Fibroblast of mammary gland (primary cell): ENCODE data around the gene CARD9.
"Not testable (repeated sequence)": the region's sequence is repeated elsewhere in the genome, so short reads cannot be mapped to it uniquely, and the experiment has no call there.

Experiments used
- DNase-seq: peaks from one replicate; pipeline ENCODE4 v3.0.0-alpha.2; 2010; ENCODE audit warnings: low read depth
- H3K4me3 ChIP-seq: 2 replicates; pipeline ENCODE4 v1.5.1; 2011; ENCODE audit warnings: low read depth, mild to moderate bottlenecking, low read length, moderate library complexity; ENCODE audit not compliant: control insufficient read depth
- TF ChIP-seq, protein P1 (sequence below): conservative IDR thresholded peaks from 2 replicates; pipeline ENCODE4 v1.5.1; 2011; ENCODE audit warnings: low read depth, low read length, inconsistent platforms; ENCODE audit not compliant: control insufficient read depth, insufficient read depth

CARD9 gene

DNA sequence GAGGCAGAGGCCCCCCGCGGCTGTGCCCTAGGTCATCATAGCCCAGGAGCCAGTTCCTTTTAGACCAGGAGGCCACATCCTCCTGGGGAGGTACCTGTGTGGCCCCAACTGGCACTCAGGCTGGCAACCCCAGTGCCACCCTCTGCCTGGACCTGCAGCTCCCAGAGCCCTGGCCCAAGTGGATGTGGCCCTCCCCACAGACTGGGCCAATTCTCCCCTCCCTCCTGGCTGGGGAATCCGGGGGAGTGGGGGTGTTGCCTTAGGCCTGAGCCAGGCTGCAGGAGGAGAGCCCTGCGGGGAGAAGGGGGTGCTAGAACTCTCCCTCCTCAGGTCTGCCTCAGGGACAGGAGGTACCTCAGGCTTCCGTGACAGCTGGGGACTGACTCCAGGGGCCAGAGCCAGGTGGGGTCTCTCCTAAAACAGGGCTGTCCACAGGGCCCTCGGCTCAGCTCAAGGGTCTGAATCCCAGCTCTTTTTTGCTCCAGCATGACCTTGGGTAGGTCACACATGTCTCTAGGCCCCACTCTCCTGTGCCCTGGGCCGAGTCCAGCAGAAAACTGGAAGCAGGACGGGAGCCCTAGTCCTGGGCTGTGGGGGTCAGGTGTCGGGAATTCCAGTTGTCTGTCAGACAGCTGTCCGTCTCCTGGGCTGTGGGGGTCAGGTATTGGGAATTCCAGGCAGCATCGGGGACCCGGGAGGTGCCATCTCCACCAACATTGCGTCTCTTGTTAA is 19.5 kb downstream of the CARD9 start:
- no peak overlapping the region for H3K4me3 ChIP-seq
- no peak for DNase-seq
- TF ChIP-seq, protein P1, sequence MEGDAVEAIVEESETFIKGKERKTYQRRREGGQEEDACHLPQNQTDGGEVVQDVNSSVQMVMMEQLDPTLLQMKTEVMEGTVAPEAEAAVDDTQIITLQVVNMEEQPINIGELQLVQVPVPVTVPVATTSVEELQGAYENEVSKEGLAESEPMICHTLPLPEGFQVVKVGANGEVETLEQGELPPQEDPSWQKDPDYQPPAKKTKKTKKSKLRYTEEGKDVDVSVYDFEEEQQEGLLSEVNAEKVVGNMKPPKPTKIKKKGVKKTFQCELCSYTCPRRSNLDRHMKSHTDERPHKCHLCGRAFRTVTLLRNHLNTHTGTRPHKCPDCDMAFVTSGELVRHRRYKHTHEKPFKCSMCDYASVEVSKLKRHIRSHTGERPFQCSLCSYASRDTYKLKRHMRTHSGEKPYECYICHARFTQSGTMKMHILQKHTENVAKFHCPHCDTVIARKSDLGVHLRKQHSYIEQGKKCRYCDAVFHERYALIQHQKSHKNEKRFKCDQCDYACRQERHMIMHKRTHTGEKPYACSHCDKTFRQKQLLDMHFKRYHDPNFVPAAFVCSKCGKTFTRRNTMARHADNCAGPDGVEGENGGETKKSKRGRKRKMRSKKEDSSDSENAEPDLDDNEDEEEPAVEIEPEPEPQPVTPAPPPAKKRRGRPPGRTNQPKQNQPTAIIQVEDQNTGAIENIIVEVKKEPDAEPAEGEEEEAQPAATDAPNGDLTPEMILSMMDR, result no peak

- TF ChIP-seq, protein P1, result no peak
- DNase-seq, result no peak
- no peak overlapping the region for H3K4me3 ChIP-seq
These were observed 20.4 kb downstream of the CARD9 start for GRCh38 chr9:136353088-136353487.

GRCh38 chr9:136352682-136353081 is 20.8 kb downstream of the CARD9 start:
- TF ChIP-seq, protein P1, result no peak
- DNase-seq, result no peak
- no peak overlapping the region for H3K4me3 ChIP-seq

GRCh38 chr9:136351868-136352267 is 21.6 kb downstream of the CARD9 start:
- not testable (repeated sequence) for DNase-seq, H3K4me3 ChIP-seq

GRCh38 chr9:136351252-136351800 is 22.1 kb downstream of the CARD9 start:
- DNase-seq, result no peak
- TF ChIP-seq, protein P1, result no peak
- no peak overlapping the region for H3K4me3 ChIP-seq

- H3K4me3 ChIP-seq, result no peak overlapping the region
- TF ChIP-seq, protein P1, result no peak
- no peak for DNase-seq
These were observed 23.9 kb downstream of the CARD9 start for GRCh38 chr9:136349546-136349945.

- TF ChIP-seq, protein P1, result no peak
- no peak for DNase-seq
- no peak overlapping the region for H3K4me3 ChIP-seq
These were observed 24.8 kb downstream of the CARD9 start for GRCh38 chr9:136348691-136349090.
